Activated CD8-positive, alpha-beta memory T cell treated with anti-CD3 and anti-CD28 coated beads, Interleukin-2, amount 50 U/mL, for 24 hours (primary cell): Measurements from ENCODE around the gene ACADM.
A peak's percentile ranks its signal among the peaks of the same experiment; 100 is the strongest.
"Not testable (repeated sequence)": the region's sequence is repeated elsewhere in the genome, so short reads cannot be mapped to it uniquely, and the experiment has no call there.

Source experiments
- DNase-seq: peaks from one replicate; pipeline ENCODE4 v3.0.0-alpha.2; 2020; ENCODE audit errors: extremely low read depth

ACADM gene

GRCh38 chr1:75724472-75725022 lies at the start of gene ACADM:
Gene ACADM (plus strand): TSS chr1:75724709. CDS start chr1:75724788, 79 bp downstream.
- DNase-seq, result peak; percentile 61

GRCh38 chr1:75677443-75677842 lies 47.1 kb upstream of the ACADM start:
- no peak for DNase-seq

- DNase-seq, result not testable (repeated sequence)
Measured at GRCh38 chr1:75677964-75678363, 46.5 kb upstream of the ACADM start.

GRCh38 chr1:75690547-75690946 lies 34.0 kb upstream of the ACADM start:
- no peak for DNase-seq

GRCh38 chr1:75693551-75693950 lies 31.0 kb upstream of the ACADM start:
- DNase-seq, result no peak

- DNase-seq, result no peak
Measured at GRCh38 chr1:75696000-75696399, 28.5 kb upstream of the ACADM start.

- DNase-seq, result no peak
Measured at GRCh38 chr1:75707191-75707590, 17.3 kb upstream of the ACADM start.

GRCh38 chr1:75708910-75709309 lies 15.6 kb upstream of the ACADM start:
- no peak for DNase-seq

GRCh38 chr1:75710832-75711231 lies 13.7 kb upstream of the ACADM start:
- DNase-seq, result no peak

- DNase-seq, result no peak
Measured at GRCh38 chr1:75711846-75712245, 12.7 kb upstream of the ACADM start.

- DNase-seq, result no peak
Measured at GRCh38 chr1:75712306-75712705, 12.2 kb upstream of the ACADM start.

GRCh38 chr1:75719810-75720209 lies 4.7 kb upstream of the ACADM start:
- DNase-seq, result no peak

GRCh38 chr1:75720325-75720724 lies 4.2 kb upstream of the ACADM start:
- DNase-seq, result no peak

- DNase-seq, result no peak
Measured at GRCh38 chr1:75720820-75721219, 3.7 kb upstream of the ACADM start.

- DNase-seq, result not testable (repeated sequence)
Measured at GRCh38 chr1:75722246-75722645, 2.3 kb upstream of the ACADM start.

GRCh38 chr1:75722966-75723365 lies 1.5 kb upstream of the ACADM start:
- DNase-seq, result no peak

GRCh38 chr1:75723989-75724471 lies 479 bp upstream of the ACADM start:
- DNase-seq, result peak; percentile 41

- no peak for DNase-seq
Measured at GRCh38 chr1:75725266-75725665, 757 bp downstream of the ACADM start.

- DNase-seq, result no peak
Measured at GRCh38 chr1:75725861-75726361, 1.4 kb downstream of the ACADM start.

- no peak for DNase-seq
Measured at GRCh38 chr1:75727571-75727970, 3.1 kb downstream of the ACADM start.

GRCh38 chr1:75730432-75730831 lies 5.9 kb downstream of the ACADM start:
- no peak for DNase-seq

GRCh38 chr1:75731881-75732280 lies 7.4 kb downstream of the ACADM start:
- DNase-seq, result no peak

- DNase-seq, result no peak
Measured at GRCh38 chr1:75732703-75733102, 8.2 kb downstream of the ACADM start.

GRCh38 chr1:75733661-75734060 lies 9.2 kb downstream of the ACADM start:
- DNase-seq, result no peak
